Ishikawa (cell line): ENCODE data around the gene TFF1.

Experiments
- CEBPB ChIP-seq: IDR thresholded peaks from 2 replicates; pipeline ENCODE4 v1.6.1; 2012
- CREB1 ChIP-seq: IDR thresholded peaks from 2 replicates; pipeline ENCODE4 v1.6.1; 2012; ENCODE audit warnings: low read depth
- EGR1 ChIP-seq: IDR thresholded peaks from 2 replicates; pipeline ENCODE4 v1.6.1; 2012
- EP300 ChIP-seq: IDR thresholded peaks from 2 replicates; pipeline ENCODE4 v1.6.1; 2012; ENCODE audit warnings: borderline replicate concordance
- FOXM1 ChIP-seq: IDR thresholded peaks from 2 replicates; pipeline ENCODE4 v1.6.1; 2012; ENCODE audit warnings: low read depth, borderline replicate concordance
- MAX ChIP-seq: IDR thresholded peaks from 2 replicates; pipeline ENCODE4 v1.6.1; 2012
- RAD21 ChIP-seq: IDR thresholded peaks from 2 replicates; pipeline ENCODE4 v1.6.1; 2012; ENCODE audit warnings: low read depth
- REST ChIP-seq: IDR thresholded peaks from 2 replicates; pipeline ENCODE4 v1.6.1; 2012; ENCODE audit warnings: low read depth, mild to moderate bottlenecking
- TAF1 ChIP-seq: IDR thresholded peaks from 2 replicates; pipeline ENCODE4 v1.6.1; 2012; ENCODE audit warnings: low read depth, mild to moderate bottlenecking
- ZBTB7A ChIP-seq: IDR thresholded peaks from 2 replicates; pipeline ENCODE4 v1.6.1; 2012; ENCODE audit warnings: low read depth

DNA sequence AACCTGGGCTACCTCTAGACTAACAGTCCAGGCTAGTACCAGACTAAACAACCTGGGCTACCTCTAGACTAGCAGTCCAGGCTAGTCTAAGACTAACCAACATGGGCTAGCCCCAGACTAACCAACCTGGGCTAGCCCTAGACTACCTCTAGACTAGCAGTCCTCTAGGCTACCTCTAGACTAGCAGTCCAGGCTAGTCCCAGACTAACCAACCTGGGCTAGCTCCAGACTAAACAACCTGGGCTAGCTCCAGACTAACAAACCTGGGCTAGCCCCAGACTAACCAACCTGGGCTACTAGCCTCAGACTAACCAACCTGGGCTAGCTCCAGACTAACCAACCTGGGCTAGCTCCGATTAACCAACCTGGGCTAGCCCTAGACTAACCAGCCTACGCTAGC, 17.6 kb downstream of the TFF1 start:
- TF ChIP-seq TAF1, result no peak
- no peak for TF ChIP-seq EP300
- TF ChIP-seq CEBPB, result no peak
- no peak for TF ChIP-seq REST
- no peak for TF ChIP-seq MAX
- no peak for TF ChIP-seq EGR1
- no peak for TF ChIP-seq ZBTB7A
- no peak for TF ChIP-seq RAD21
- TF ChIP-seq FOXM1, result no peak
- no peak for TF ChIP-seq CREB1
